Endothelial cell of umbilical vein (primary cell): ENCODE measurements around the gene FAM83E.

Experiments used
- EZH2 ChIP-seq: IDR thresholded peaks from 2 replicates; pipeline ENCODE4 v1.6.1; 2012; ENCODE audit warnings: borderline replicate concordance, low read depth, mild to moderate bottlenecking, moderate library complexity, low read length, inconsistent platforms; ENCODE audit not compliant: severe bottlenecking
- MYC ChIP-seq: IDR thresholded peaks from one replicate; pipeline ENCODE4 v1.6.1; 2011; ENCODE audit warnings: mild to moderate bottlenecking, low read depth, low read length
- POLR2A ChIP-seq: IDR thresholded peaks from 2 replicates; pipeline ENCODE4 v1.6.1; 2012; ENCODE audit warnings: low read depth, mild to moderate bottlenecking, control low read depth, low read length
- POLR2AphosphoS5 ChIP-seq: IDR thresholded peaks from 2 replicates; pipeline ENCODE4 v1.6.1; 2012; ENCODE audit warnings: low read depth, mild to moderate bottlenecking, control low read depth, low read length, moderate library complexity; ENCODE audit not compliant: insufficient read depth
- TF ChIP-seq, protein P1 (sequence below), 2 donors: IDR thresholded peaks; 1 replicate in 1 of 2; 2 replicates in 1 of 2; pipeline ENCODE4 v1.5.1; 2011; ENCODE audit warnings: low read length in 2 of 2, mild to moderate bottlenecking in 2 of 2, moderate library complexity in 2 of 2, control low read depth in 1 of 2, inconsistent platforms in 1 of 2, low read depth in 1 of 2; ENCODE audit not compliant: insufficient read depth in 1 of 2; ENCODE audit errors: extremely low read depth in 1 of 2

DNA sequence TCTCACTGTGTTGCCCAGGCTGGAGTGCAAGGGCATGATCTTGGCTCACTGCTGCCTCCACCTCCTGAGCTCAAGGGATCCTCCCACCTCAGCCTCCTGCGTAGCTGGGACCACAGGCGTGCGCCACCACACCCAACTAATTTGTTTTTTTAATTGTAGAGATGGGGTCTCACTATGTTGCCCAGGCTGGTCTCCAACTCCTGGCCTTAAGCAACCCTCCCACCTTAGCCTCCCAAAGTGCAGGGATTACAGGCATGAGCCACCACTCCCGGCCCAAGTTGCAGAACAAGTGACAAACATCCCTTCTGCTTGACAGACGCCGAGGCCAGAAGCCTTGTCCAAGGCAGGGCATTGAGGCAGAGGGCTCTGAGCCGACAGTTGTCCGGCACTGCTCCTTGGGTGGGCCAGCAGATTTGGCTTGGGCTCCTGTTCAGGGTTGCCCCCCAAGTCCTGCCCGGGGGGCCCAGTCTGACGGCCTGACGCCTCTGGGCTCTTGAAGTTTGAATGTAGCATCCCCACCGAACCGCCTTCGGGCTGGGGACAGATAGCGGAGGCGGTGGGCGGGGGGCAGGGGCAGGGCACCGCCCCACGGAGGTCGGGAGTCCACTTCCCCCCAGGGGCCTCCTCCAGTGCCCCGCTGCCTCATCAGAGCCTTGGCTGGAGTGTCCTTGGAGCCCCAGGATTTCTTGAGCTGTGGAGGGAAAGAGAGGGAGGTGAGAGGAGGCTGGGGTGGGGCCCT lies 14.0 kb downstream of the FAM83E start:
- TF ChIP-seq, protein P1, sequence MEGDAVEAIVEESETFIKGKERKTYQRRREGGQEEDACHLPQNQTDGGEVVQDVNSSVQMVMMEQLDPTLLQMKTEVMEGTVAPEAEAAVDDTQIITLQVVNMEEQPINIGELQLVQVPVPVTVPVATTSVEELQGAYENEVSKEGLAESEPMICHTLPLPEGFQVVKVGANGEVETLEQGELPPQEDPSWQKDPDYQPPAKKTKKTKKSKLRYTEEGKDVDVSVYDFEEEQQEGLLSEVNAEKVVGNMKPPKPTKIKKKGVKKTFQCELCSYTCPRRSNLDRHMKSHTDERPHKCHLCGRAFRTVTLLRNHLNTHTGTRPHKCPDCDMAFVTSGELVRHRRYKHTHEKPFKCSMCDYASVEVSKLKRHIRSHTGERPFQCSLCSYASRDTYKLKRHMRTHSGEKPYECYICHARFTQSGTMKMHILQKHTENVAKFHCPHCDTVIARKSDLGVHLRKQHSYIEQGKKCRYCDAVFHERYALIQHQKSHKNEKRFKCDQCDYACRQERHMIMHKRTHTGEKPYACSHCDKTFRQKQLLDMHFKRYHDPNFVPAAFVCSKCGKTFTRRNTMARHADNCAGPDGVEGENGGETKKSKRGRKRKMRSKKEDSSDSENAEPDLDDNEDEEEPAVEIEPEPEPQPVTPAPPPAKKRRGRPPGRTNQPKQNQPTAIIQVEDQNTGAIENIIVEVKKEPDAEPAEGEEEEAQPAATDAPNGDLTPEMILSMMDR (IDR thresholded peaks at IDR 0.05; ENCODE audit: extremely low read depth in 1 of 2, insufficient read depth in 1 of 2, low read depth in 1 of 2, low read length in 2 of 2) = no peak
- TF ChIP-seq EZH2 = no peak
- TF ChIP-seq POLR2AphosphoS5 = no peak
- TF ChIP-seq MYC = no peak
- TF ChIP-seq POLR2A = no peak
